ENCODE data around the gene LEKR1. TPM values are rescaled to one million over a fixed set of nuclear protein-coding genes. Genes with fewer than 3 reads are reported as not detected.

LEKR1 gene
- total and polyA plus RNA-seq, 9 of the 15 experiments (the other 6 are each of a cell fraction or from before 2014, with no cell fraction given), result 0.76 to 1.8 (median 1.2) TPM

- TF ChIP-seq MED1 (CRISPR knock-in tag; IDR thresholded peaks at IDR 0.05; ENCODE audit: borderline replicate concordance) (no peak), NFIC (IDR thresholded peaks at IDR 0.05) (no peak), IRF1 (CRISPR knock-in tag; IDR thresholded peaks at IDR 0.05; ENCODE audit: borderline replicate concordance) (no peak), BCLAF1 (IDR thresholded peaks at IDR 0.05; ENCODE audit: borderline replicate concordance in 1 of 2, control insufficient read depth in 1 of 2, low read depth in 2 of 2, low read length in 1 of 2) (no peak), CBX8 (IDR thresholded peaks at IDR 0.05; ENCODE audit: borderline replicate concordance, extremely low read depth, low read depth, low read length, poor library complexity, severe bottlenecking) (no peak), FOSL1 (tag; conservative IDR thresholded peaks at IDR 0.05) (no peak)
These were observed 232.4 kb downstream of the LEKR1 start for GRCh38 chr3:157058392-157059071.

More at GRCh38 chr3:157058392-157059071, 232.4 kb downstream of the LEKR1 start:
- Histone ChIP-seq H3K4me3 (no peak overlapping the region), H3K4me2 (ENCODE audit: insufficient read depth, low read length) (no peak overlapping the region), H3K36me3 (ENCODE audit: control insufficient read depth, insufficient read depth, low read length) (no peaks in the 10 kb centered on the region), H4K20me1 (replicated peaks; ENCODE audit: control insufficient read depth, insufficient read depth, low read length) (no peaks in the 10 kb centered on the region), H2AFZ (ENCODE audit: low read depth, low read length) (no peak overlapping the region), H3K9me1 (ENCODE audit: control insufficient read depth, insufficient read depth, low read length) (no peaks in the 10 kb centered on the region), H3K9ac (ENCODE audit: insufficient read depth in 1 of 2, low read depth in 2 of 2, low read length in 2 of 2) (no peak overlapping the region), H3K27me3 (ENCODE audit: control insufficient read depth in 2 of 2, insufficient read depth in 2 of 2, low read length in 2 of 2) (no peaks in the 10 kb centered on the region), H3K4me1 (replicated peaks in 1 of 2; ENCODE audit: control insufficient read depth in 2 of 2, insufficient read depth in 2 of 2, low read length in 2 of 2) (no peaks in the 10 kb centered on the region), H3K79me2 (ENCODE audit: control insufficient read depth, insufficient read depth, low read length) (no peaks in the 10 kb centered on the region), H3K27ac (ENCODE audit: extremely low read depth, low read depth, low read length) (no peak overlapping the region), H3K9me3 (replicated peaks; ENCODE audit: control insufficient read depth, insufficient read depth, low read depth, low read length) (no peaks in the 10 kb centered on the region)
- no peak for FAIRE-seq
- 5% methylated on average over 2 of the region's 2 CpGs for WGBS (ENCODE audit: insufficient coverage, low coverage, missing lambda C conversion rate)
- no peak for DNase-seq (ENCODE audit: extremely low read depth in 1 of 4, low spot score in 3 of 4)
- intact Hi-C loops (cut with micrococcal nuclease) (no loop called here), in situ Hi-C loops (cut with MboI) (no loop called here)
- CTCF ChIA-PET (ENCODE audit: low intra/inter-chr PET ratio), result no interaction called here
- no TSS peak for BruUV-seq (replicated peaks)
- ATAC-seq, result no peak
- POLR2A ChIA-PET, result no interaction called here

Measured in K562 (cell line).